Mesendoderm (in vitro differentiated cells): ENCODE results near the gene RBFA.

ENCODE experiments used
- DNase-seq: peaks from one replicate; pipeline ENCODE4 v3.0.0; 2013
- H2AK5ac ChIP-seq: 2 replicates; pipeline ENCODE4 v1.6.1; 2013; ENCODE audit warnings: low read length, inconsistent platforms
- H2BK120ac ChIP-seq: 2 replicates; pipeline ENCODE4 v1.6.1; 2013; ENCODE audit warnings: low read depth, mild to moderate bottlenecking, low read length, moderate library complexity, mixed read lengths
- H2BK15ac ChIP-seq: replicated peaks from 2 replicates; pipeline ENCODE4 v1.6.1; 2013; ENCODE audit warnings: low read depth, mild to moderate bottlenecking, moderate library complexity
- H2BK5ac ChIP-seq: 2 replicates; pipeline ENCODE4 v1.6.1; 2013; ENCODE audit warnings: low read length, inconsistent platforms
- H3K18ac ChIP-seq: 2 replicates; pipeline ENCODE4 v1.6.1; 2013; ENCODE audit warnings: mild to moderate bottlenecking, low read length, mixed read lengths
- H3K23ac ChIP-seq: one replicate; pipeline ENCODE4 v1.6.1; 2013; ENCODE audit warnings: low read length
- H3K27ac ChIP-seq: 2 replicates; pipeline ENCODE4 v1.5.1; 2013; ENCODE audit warnings: low read depth, mild to moderate bottlenecking, inconsistent platforms, low read length, moderate library complexity
- H3K27me3 ChIP-seq: 2 replicates; pipeline ENCODE4 v1.6.1; 2013; ENCODE audit warnings: low read length, control low read depth, mild to moderate bottlenecking, inconsistent platforms; ENCODE audit not compliant: insufficient read depth, poor library complexity
- H3K36me3 ChIP-seq: 2 replicates; pipeline ENCODE4 v1.6.1; 2013; ENCODE audit warnings: low read length, inconsistent platforms; ENCODE audit not compliant: control insufficient read depth, insufficient read depth
- H3K4ac ChIP-seq: one replicate; pipeline ENCODE4 v1.6.1; 2013; ENCODE audit warnings: low read depth, mild to moderate bottlenecking, low read length, moderate library complexity
- H3K4me1 ChIP-seq: 2 replicates; pipeline ENCODE4 v1.6.1; 2013; ENCODE audit warnings: low read depth, low read length, inconsistent platforms; ENCODE audit not compliant: control insufficient read depth
- H3K4me2 ChIP-seq: 2 replicates; pipeline ENCODE4 v1.6.1; 2013; ENCODE audit warnings: low read length
- H3K4me3 ChIP-seq: 2 replicates; pipeline ENCODE4 v1.5.1; 2013; ENCODE audit warnings: mild to moderate bottlenecking, low read length
- H3K56ac ChIP-seq: one replicate; pipeline ENCODE4 v1.6.1; 2013; ENCODE audit warnings: low read length
- H3K79me1 ChIP-seq: 2 replicates; pipeline ENCODE4 v1.6.1; 2013; ENCODE audit warnings: low read length, inconsistent platforms
- H3K79me2 ChIP-seq: 2 replicates; pipeline ENCODE4 v1.6.1; 2013; ENCODE audit warnings: mild to moderate bottlenecking, low read length; ENCODE audit not compliant: control insufficient read depth, insufficient read depth
- H3K9ac ChIP-seq: 2 replicates; pipeline ENCODE4 v1.6.1; 2013; ENCODE audit warnings: low read length, inconsistent platforms
- H4K5ac ChIP-seq: one replicate; pipeline ENCODE4 v1.6.1; 2013; ENCODE audit warnings: low read length
- H4K8ac ChIP-seq: one replicate; pipeline ENCODE4 v1.6.1; 2013; ENCODE audit warnings: low read depth, mild to moderate bottlenecking, control low read depth, low read length, moderate library complexity
- WGBS: extraction: QIAGEN DNeasy Blood & Tissue Kit; methylation state at CpG from one replicate; pipeline ENCODE4 v1.1.7; 2013; ENCODE audit warnings: low lambda C conversion rate, missing lambda C conversion rate; ENCODE audit not compliant: insufficient coverage; ENCODE audit errors: extremely low coverage; 5-methylcytosine and 5-hydroxymethylcytosine counted together

The RBFA gene

GRCh38 chr18:80033181-80034067 lies 810 bp upstream of the RBFA start:
- Histone ChIP-seq H4K5ac (no peak overlapping the region), H3K79me2 (peaks cover 11% of the 10 kb centered on the region), H2AK5ac (no peak overlapping the region), H2BK15ac (no peak overlapping the region), H3K18ac (no peak overlapping the region), H4K8ac (no peak overlapping the region), H3K36me3 (no peaks in the 10 kb centered on the region), H3K4me3 (peak overlapping the region; percentile 78), H3K23ac (peak overlapping the region; percentile 66), H3K27ac (no peak overlapping the region), H3K79me1 (peaks cover 14% of the 10 kb centered on the region), H3K56ac (peak overlapping the region; percentile 93), H3K4ac (no peak overlapping the region), H3K27me3 (no peaks in the 10 kb centered on the region), H3K4me2 (peak overlapping the region; percentile 92), H3K9ac (peak overlapping the region; percentile 81), H2BK120ac (no peak overlapping the region), H3K4me1 (peaks cover 11% of the 10 kb centered on the region), H2BK5ac (no peak overlapping the region)
- no peak for DNase-seq
- WGBS, result no CpG with 5 or more reads among the region's 90 CpGs

- peaks cover 14% of the 10 kb centered on the region for H3K79me1 ChIP-seq
- no peak overlapping the region for H4K5ac ChIP-seq
- no peaks in the 10 kb centered on the region for H3K36me3 ChIP-seq
- H3K4ac ChIP-seq, result no peak overlapping the region
- H3K79me2 ChIP-seq, result peaks cover 11% of the 10 kb centered on the region
- WGBS, result no CpG with 5 or more reads among the region's 8 CpGs
- peak overlapping the region; percentile 94 for H3K4me2 ChIP-seq
- peak overlapping the region; percentile 89 for H3K56ac ChIP-seq
- DNase-seq, result no peak
- H2BK5ac ChIP-seq, result no peak overlapping the region
- H3K27ac ChIP-seq, result peak overlapping the region; percentile 83
- peaks cover 11% of the 10 kb centered on the region for H3K4me1 ChIP-seq
- H3K4me3 ChIP-seq, result peak overlapping the region; percentile 78
- H2BK120ac ChIP-seq, result no peak overlapping the region
- H3K27me3 ChIP-seq, result no peaks in the 10 kb centered on the region
- no peak overlapping the region for H3K18ac ChIP-seq
- no peak overlapping the region for H2BK15ac ChIP-seq
- no peak overlapping the region for H2AK5ac ChIP-seq
- H3K23ac ChIP-seq, result peak overlapping the region; percentile 29
- no peak overlapping the region for H4K8ac ChIP-seq
- H3K9ac ChIP-seq, result peak overlapping the region; percentile 86
Measured at GRCh38 chr18:80034852-80035406, 695 bp downstream of the RBFA start.

GRCh38 chr18:80035997-80036396 lies 1.8 kb downstream of the RBFA start:
- WGBS, result no CpG with 5 or more reads among the region's 7 CpGs
- Histone ChIP-seq H4K5ac (no peak overlapping the region), H3K79me2 (peaks cover 11% of the 10 kb centered on the region), H3K23ac (no peak overlapping the region), H3K4me3 (no peak overlapping the region), H3K27ac (no peak overlapping the region), H3K4me1 (peaks cover 11% of the 10 kb centered on the region), H2BK15ac (no peak overlapping the region), H2BK5ac (no peak overlapping the region), H3K18ac (no peak overlapping the region), H3K56ac (no peak overlapping the region), H3K79me1 (peaks cover 14% of the 10 kb centered on the region), H3K4me2 (no peak overlapping the region), H2BK120ac (no peak overlapping the region), H3K36me3 (no peaks in the 10 kb centered on the region), H2AK5ac (no peak overlapping the region), H3K4ac (no peak overlapping the region), H3K9ac (no peak overlapping the region), H3K27me3 (no peaks in the 10 kb centered on the region), H4K8ac (no peak overlapping the region)
- no peak for DNase-seq

GRCh38 chr18:80037300-80037699 lies 3.1 kb downstream of the RBFA start:
- Histone ChIP-seq H4K8ac (no peak overlapping the region), H3K27me3 (no peaks in the 10 kb centered on the region), H3K56ac (no peak overlapping the region), H3K79me2 (peaks cover 11% of the 10 kb centered on the region), H3K27ac (no peak overlapping the region), H3K4ac (no peak overlapping the region), H2BK5ac (no peak overlapping the region), H3K9ac (no peak overlapping the region), H3K4me3 (no peak overlapping the region), H3K4me2 (no peak overlapping the region), H3K79me1 (peaks cover 14% of the 10 kb centered on the region), H2BK15ac (no peak overlapping the region), H3K4me1 (peaks cover 11% of the 10 kb centered on the region), H2AK5ac (no peak overlapping the region), H2BK120ac (no peak overlapping the region), H4K5ac (no peak overlapping the region), H3K36me3 (no peaks in the 10 kb centered on the region), H3K18ac (no peak overlapping the region), H3K23ac (no peak overlapping the region)
- no CpG with 5 or more reads among the region's 12 CpGs for WGBS
- DNase-seq, result no peak

- no peak overlapping the region for H3K23ac ChIP-seq
- no peak overlapping the region for H3K4me2 ChIP-seq
- DNase-seq, result no peak
- no peak overlapping the region for H3K9ac ChIP-seq
- H3K4me1 ChIP-seq, result peaks cover 9% of the 10 kb centered on the region
- H3K4me3 ChIP-seq, result no peak overlapping the region
- H3K36me3 ChIP-seq, result no peaks in the 10 kb centered on the region
- peaks cover 11% of the 10 kb centered on the region for H3K79me2 ChIP-seq
- H2BK120ac ChIP-seq, result no peak overlapping the region
- H2BK5ac ChIP-seq, result no peak overlapping the region
- peak overlapping the region; percentile 15 for H3K56ac ChIP-seq
- H3K4ac ChIP-seq, result no peak overlapping the region
- H3K27me3 ChIP-seq, result no peaks in the 10 kb centered on the region
- H4K8ac ChIP-seq, result no peak overlapping the region
- H2BK15ac ChIP-seq, result no peak overlapping the region
- H4K5ac ChIP-seq, result no peak overlapping the region
- no CpG with 5 or more reads among the region's 17 CpGs for WGBS
- H3K79me1 ChIP-seq, result peaks cover 14% of the 10 kb centered on the region
- no peak overlapping the region for H3K18ac ChIP-seq
- no peak overlapping the region for H3K27ac ChIP-seq
- H2AK5ac ChIP-seq, result no peak overlapping the region
Measured at GRCh38 chr18:80037869-80038630, 3.8 kb downstream of the RBFA start.
